ENCODE results near the gene AGXT.

The AGXT gene

DNA sequence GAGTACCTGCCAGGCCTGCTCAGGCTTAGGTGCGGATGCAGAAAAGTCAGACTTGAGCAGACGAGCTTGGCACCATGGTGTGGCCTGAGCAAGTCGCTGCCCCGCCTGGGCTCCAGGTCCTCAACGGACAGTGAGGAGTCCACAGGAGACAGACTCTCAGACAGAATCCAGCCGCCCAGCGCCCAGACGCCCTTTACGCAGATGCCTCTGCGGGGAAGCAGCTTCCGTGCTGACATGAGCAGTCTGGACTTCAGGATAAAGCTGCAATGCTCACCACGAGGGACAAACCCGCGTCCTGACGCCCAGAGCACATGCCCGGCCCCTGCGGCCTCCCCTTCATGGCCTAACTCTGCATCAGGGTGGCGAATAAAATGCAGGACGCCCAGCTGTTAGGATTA, 30.8 kb downstream of the AGXT start:
- Histone ChIP-seq H3K4me3 (replicated peaks; ENCODE audit: insufficient read depth, low read length) (no peak overlapping the region), H3K27me3 (ENCODE audit: insufficient read depth, poor library complexity, severe bottlenecking) (no peaks in the 10 kb centered on the region), H3K27ac (replicated peaks) (no peak overlapping the region)
- DNase-seq (ENCODE audit: low read depth in 1 of 2, low spot score in 1 of 2) = no peak
- TF ChIP-seq SPI1 (IDR thresholded peaks at IDR 0.05; ENCODE audit: borderline replicate concordance, low read depth) (no peak), GABPA (IDR thresholded peaks at IDR 0.05; ENCODE audit: low read depth) (no peak), POLR2AphosphoS5 (IDR thresholded peaks at IDR 0.05; ENCODE audit: low read depth) (no peak)
- TF ChIP-seq, protein P1, sequence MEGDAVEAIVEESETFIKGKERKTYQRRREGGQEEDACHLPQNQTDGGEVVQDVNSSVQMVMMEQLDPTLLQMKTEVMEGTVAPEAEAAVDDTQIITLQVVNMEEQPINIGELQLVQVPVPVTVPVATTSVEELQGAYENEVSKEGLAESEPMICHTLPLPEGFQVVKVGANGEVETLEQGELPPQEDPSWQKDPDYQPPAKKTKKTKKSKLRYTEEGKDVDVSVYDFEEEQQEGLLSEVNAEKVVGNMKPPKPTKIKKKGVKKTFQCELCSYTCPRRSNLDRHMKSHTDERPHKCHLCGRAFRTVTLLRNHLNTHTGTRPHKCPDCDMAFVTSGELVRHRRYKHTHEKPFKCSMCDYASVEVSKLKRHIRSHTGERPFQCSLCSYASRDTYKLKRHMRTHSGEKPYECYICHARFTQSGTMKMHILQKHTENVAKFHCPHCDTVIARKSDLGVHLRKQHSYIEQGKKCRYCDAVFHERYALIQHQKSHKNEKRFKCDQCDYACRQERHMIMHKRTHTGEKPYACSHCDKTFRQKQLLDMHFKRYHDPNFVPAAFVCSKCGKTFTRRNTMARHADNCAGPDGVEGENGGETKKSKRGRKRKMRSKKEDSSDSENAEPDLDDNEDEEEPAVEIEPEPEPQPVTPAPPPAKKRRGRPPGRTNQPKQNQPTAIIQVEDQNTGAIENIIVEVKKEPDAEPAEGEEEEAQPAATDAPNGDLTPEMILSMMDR (IDR thresholded peaks at IDR 0.05; ENCODE audit: insufficient read depth, low read length) = no peak
- TF ChIP-seq, protein P2, sequence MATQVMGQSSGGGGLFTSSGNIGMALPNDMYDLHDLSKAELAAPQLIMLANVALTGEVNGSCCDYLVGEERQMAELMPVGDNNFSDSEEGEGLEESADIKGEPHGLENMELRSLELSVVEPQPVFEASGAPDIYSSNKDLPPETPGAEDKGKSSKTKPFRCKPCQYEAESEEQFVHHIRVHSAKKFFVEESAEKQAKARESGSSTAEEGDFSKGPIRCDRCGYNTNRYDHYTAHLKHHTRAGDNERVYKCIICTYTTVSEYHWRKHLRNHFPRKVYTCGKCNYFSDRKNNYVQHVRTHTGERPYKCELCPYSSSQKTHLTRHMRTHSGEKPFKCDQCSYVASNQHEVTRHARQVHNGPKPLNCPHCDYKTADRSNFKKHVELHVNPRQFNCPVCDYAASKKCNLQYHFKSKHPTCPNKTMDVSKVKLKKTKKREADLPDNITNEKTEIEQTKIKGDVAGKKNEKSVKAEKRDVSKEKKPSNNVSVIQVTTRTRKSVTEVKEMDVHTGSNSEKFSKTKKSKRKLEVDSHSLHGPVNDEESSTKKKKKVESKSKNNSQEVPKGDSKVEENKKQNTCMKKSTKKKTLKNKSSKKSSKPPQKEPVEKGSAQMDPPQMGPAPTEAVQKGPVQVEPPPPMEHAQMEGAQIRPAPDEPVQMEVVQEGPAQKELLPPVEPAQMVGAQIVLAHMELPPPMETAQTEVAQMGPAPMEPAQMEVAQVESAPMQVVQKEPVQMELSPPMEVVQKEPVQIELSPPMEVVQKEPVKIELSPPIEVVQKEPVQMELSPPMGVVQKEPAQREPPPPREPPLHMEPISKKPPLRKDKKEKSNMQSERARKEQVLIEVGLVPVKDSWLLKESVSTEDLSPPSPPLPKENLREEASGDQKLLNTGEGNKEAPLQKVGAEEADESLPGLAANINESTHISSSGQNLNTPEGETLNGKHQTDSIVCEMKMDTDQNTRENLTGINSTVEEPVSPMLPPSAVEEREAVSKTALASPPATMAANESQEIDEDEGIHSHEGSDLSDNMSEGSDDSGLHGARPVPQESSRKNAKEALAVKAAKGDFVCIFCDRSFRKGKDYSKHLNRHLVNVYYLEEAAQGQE (IDR thresholded peaks at IDR 0.05; ENCODE audit: insufficient replicate concordance, low read depth) = no peak

DNA sequence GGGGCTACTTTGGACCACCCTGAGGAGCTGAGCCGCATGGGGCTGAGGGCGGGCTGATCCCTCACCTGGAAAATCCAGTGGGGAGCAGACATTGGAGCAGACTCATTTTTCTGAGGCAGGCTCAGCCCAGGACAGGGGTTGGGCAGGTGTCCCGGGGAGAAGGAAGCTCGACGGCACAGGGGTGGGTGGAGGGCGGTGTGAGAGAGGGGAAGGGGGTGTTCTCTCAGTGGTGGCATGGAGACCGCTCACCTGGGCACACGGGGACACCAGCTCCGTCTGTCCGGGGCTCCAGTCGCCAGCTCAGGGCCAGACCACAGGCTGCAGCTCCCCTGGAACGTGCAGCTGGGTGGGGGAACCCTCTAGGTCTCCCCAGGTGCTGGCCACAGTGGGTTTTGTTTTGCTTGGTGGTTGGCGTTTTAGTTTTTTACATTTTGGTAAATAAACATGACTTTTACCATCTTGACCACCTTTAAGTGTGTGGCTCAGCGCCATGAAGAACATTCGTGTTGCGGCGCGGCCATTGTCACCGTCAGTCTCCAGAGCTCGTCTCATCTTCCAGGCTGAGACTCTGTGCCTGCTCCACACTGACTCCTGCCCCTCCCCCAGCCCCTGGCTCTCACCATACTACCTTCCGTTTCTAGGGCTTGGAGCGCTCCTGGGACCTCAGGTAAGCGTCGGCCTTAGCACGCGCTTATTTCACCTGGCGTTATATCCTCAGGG, 31.7 kb downstream of the AGXT start:
- no peak for DNase-seq (ENCODE audit: low read depth in 1 of 2, low spot score in 1 of 2)
- TF ChIP-seq, protein P1 (IDR thresholded peaks at IDR 0.05; ENCODE audit: insufficient read depth, low read length) = no peak
- no peak for TF ChIP-seq SPI1 (IDR thresholded peaks at IDR 0.05; ENCODE audit: borderline replicate concordance, low read depth)
- no peak for TF ChIP-seq GABPA (IDR thresholded peaks at IDR 0.05; ENCODE audit: low read depth)
- no peak for TF ChIP-seq POLR2AphosphoS5 (IDR thresholded peaks at IDR 0.05; ENCODE audit: low read depth)
- TF ChIP-seq, protein P2 (IDR thresholded peaks at IDR 0.05; ENCODE audit: insufficient replicate concordance, low read depth) = no peak
- Histone ChIP-seq H3K27me3 (ENCODE audit: insufficient read depth, poor library complexity, severe bottlenecking) (no peaks in the 10 kb centered on the region), H3K27ac (replicated peaks) (no peak overlapping the region), H3K4me3 (replicated peaks; ENCODE audit: insufficient read depth, low read length) (no peak overlapping the region)

DNA sequence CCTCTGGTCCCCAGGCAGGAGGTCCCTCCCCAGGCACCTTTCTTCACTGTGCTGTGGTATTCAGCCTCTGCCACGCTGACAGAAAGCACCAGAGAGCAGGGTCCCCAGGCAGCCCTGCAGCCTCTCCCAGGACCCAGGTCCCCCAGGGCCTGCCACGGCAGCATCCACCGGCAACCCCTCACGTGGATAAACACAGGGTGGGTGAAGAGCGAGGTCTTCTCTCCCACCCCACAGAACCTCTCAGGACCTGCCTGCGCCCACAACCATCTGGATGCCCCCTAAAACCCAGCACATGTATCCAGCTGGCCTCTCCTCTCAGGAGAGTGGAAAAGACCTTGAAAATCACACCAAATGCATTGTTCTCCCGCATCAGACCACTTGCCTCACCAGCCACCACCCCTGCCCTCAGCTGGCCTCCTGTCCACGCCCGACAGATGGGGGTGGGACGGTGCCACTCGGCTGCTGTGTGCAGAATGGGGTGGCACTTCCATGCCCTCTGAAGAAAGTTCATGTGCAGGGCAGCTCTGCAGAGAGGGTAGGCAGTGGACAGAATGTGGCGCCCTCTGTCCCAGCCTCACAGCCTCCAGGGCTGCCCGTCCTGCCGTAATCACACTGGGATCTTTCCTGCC, 33.5 kb downstream of the AGXT start:
- Histone ChIP-seq H3K4me3 (replicated peaks; ENCODE audit: insufficient read depth, low read length) (no peak overlapping the region), H3K27ac (replicated peaks) (no peak overlapping the region), H3K27me3 (ENCODE audit: insufficient read depth, poor library complexity, severe bottlenecking) (no peaks in the 10 kb centered on the region)
- no peak for DNase-seq (ENCODE audit: low read depth in 1 of 2, low spot score in 1 of 2)
- TF ChIP-seq, protein P2 (IDR thresholded peaks at IDR 0.05; ENCODE audit: insufficient replicate concordance, low read depth) = no peak
- no peak for TF ChIP-seq GABPA (IDR thresholded peaks at IDR 0.05; ENCODE audit: low read depth)
- TF ChIP-seq, protein P1 (IDR thresholded peaks at IDR 0.05; ENCODE audit: insufficient read depth, low read length) = no peak
- no peak for TF ChIP-seq POLR2AphosphoS5 (IDR thresholded peaks at IDR 0.05; ENCODE audit: low read depth)
- no peak for TF ChIP-seq SPI1 (IDR thresholded peaks at IDR 0.05; ENCODE audit: borderline replicate concordance, low read depth)
